ENCODE measurements around the gene RPL37A. TPM values are rescaled to one million over a fixed set of nuclear protein-coding genes. Genes with fewer than 3 reads are reported as not detected.

RPL37A gene
- total and polyA plus RNA-seq, 9 of the 15 experiments (the other 6 are each of a cell fraction or from before 2014, with no cell fraction given) = 1,938 to 3,349 (median 2,436) TPM

DNA sequence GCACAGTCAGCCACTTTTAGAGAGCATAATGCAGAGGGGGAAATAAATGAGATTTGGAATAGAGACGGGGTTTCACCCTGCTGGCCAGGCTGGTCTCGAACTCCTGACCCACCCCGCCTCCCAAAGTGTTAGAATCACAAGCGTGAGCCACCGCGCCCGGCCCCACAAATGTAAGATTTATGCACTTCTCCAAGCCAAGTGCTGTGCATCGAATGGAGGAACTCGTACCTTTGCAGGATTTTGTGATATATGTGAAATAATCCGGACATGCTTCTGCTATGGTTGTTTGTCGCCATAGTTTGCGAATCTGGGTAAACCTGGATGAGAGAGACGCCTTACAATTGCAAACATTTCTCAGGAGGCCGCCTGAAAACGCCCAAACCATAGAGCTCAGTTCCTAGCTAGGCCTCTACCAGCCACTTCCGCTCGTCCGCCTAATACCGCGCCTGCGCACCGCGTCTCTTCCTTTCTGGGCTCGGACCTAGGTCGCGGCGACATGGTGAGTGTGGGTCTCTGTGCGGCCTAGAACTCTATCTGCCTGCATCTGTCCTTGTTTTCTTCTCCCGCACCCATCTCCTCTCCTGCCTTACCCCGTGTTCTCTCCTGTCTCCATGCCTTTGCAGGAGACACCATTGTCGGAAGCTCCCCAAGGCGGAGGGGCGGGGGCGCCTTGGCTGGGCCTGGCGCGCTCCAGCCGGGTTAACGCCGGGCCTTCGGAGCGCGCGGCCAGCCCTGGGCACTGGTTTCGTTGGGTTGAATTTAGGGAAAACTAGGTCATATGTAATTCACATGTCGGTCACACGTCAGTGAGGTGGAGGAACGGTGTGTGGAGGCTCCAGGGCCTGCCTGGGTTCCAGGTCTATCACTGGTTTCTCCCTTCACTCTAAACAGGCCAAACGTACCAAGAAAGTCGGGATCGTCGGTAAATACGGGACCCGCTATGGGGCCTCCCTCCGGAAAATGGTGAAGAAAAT is at the start of gene RPL37A (continued):
- TF ChIP-seq ZNF668 (CRISPR knock-in tag; IDR thresholded peaks at IDR 0.05) = no peak
- TF ChIP-seq FOSL1 (tag; conservative IDR thresholded peaks at IDR 0.05) = no peak
- TF ChIP-seq USF1 (CRISPR knock-in tag; IDR thresholded peaks at IDR 0.05) = no peak
- no peak for TF ChIP-seq ZNF232 (CRISPR knock-in tag; IDR thresholded peaks at IDR 0.05)
- 0 out of 2 replicates have a peak, but pooled peaks have one; percentile 33 for TF ChIP-seq NFATC3 (IDR thresholded peaks at IDR 0.05)
- no peak for TF ChIP-seq ZNF707 (CRISPR knock-in tag; conservative IDR thresholded peaks at IDR 0.05)
- TF ChIP-seq TRIM28 (IDR thresholded peaks at IDR 0.05) = no peak
- no peak for TF ChIP-seq BHLHE40 (IDR thresholded peaks at IDR 0.05; ENCODE audit: low read length)
- TF ChIP-seq TAF7 (tag; IDR thresholded peaks at IDR 0.05) = peak; percentile 100
- TF ChIP-seq, protein P1, sequence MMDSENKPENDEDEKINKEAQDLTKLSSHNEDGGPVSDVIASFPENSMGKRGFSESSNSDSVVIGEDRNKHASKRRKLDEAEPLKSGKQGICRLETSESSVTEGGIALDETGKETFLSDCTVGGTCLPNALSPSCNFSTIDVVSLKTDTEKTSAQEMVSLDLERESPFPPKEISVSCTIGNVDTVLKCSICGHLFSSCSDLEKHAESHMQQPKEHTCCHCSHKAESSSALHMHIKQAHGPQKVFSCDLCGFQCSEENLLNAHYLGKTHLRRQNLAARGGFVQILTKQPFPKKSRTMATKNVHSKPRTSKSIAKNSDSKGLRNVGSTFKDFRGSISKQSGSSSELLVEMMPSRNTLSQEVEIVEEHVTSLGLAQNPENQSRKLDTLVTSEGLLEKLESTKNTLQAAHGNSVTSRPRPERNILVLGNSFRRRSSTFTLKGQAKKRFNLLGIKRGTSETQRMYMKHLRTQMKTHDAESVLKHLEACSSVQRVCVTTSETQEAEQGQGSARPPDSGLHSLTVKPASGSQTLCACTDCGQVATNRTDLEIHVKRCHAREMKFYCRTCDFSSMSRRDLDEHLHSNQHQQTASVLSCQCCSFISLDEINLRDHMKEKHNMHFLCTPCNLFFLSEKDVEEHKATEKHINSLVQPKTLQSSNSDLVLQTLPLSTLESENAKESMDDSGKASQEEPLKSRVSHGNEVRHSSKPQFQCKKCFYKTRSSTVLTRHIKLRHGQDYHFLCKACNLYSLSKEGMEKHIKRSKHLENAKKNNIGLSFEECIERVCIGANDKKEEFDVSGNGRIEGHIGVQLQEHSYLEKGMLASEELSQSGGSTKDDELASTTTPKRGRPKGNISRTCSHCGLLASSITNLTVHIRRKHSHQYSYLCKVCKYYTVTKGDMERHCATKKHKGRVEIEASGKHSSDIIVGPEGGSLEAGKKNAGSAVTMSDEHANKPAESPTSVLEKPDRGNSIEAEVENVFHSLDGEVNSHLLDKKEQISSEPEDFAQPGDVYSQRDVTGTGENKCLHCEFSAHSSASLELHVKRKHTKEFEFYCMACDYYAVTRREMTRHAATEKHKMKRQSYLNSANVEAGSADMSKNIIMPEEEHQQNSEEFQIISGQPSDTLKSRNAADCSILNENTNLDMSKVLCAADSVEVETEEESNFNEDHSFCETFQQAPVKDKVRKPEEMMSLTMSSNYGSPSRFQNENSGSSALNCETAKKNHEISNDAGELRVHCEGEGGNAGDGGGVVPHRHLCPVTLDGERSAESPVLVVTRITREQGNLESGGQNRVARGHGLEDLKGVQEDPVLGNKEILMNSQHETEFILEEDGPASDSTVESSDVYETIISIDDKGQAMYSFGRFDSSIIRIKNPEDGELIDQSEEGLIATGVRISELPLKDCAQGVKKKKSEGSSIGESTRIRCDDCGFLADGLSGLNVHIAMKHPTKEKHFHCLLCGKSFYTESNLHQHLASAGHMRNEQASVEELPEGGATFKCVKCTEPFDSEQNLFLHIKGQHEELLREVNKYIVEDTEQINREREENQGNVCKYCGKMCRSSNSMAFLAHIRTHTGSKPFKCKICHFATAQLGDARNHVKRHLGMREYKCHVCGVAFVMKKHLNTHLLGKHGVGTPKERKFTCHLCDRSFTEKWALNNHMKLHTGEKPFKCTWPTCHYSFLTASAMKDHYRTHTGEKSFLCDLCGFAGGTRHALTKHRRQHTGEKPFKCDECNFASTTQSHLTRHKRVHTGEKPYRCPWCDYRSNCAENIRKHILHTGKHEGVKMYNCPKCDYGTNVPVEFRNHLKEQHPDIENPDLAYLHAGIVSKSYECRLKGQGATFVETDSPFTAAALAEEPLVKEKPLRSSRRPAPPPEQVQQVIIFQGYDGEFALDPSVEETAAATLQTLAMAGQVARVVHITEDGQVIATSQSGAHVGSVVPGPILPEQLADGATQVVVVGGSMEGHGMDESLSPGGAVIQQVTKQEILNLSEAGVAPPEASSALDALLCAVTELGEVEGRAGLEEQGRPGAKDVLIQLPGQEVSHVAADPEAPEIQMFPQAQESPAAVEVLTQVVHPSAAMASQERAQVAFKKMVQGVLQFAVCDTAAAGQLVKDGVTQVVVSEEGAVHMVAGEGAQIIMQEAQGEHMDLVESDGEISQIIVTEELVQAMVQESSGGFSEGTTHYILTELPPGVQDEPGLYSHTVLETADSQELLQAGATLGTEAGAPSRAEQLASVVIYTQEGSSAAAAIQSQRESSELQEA (IDR thresholded peaks at IDR 0.05; ENCODE audit: low read depth) = no peak
- no peak for TF ChIP-seq TRIM24 (IDR thresholded peaks at IDR 0.05)
- TF ChIP-seq ZNF184 (CRISPR knock-in tag; IDR thresholded peaks at IDR 0.05) = no peak
- peak; percentile 88 for TF ChIP-seq SPI1 (IDR thresholded peaks at IDR 0.05; ENCODE audit: borderline replicate concordance, low read depth, low read length)
- no peak for TF ChIP-seq RFX7 (CRISPR knock-in tag; IDR thresholded peaks at IDR 0.05)
- peak; percentile 3 to 35; a peak in 2 of 4 replicates for TF ChIP-seq RCOR1 (IDR thresholded peaks at IDR 0.05; ENCODE audit: borderline replicate concordance in 1 of 2, low read depth in 2 of 2, low read length in 2 of 2)
- TF ChIP-seq, protein P2, sequence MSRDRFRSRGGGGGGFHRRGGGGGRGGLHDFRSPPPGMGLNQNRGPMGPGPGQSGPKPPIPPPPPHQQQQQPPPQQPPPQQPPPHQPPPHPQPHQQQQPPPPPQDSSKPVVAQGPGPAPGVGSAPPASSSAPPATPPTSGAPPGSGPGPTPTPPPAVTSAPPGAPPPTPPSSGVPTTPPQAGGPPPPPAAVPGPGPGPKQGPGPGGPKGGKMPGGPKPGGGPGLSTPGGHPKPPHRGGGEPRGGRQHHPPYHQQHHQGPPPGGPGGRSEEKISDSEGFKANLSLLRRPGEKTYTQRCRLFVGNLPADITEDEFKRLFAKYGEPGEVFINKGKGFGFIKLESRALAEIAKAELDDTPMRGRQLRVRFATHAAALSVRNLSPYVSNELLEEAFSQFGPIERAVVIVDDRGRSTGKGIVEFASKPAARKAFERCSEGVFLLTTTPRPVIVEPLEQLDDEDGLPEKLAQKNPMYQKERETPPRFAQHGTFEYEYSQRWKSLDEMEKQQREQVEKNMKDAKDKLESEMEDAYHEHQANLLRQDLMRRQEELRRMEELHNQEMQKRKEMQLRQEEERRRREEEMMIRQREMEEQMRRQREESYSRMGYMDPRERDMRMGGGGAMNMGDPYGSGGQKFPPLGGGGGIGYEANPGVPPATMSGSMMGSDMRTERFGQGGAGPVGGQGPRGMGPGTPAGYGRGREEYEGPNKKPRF (IDR thresholded peaks at IDR 0.05; ENCODE audit: low read depth, low read length) = no peak
